GM12872 (cell line): Measurements from ENCODE around the gene ADAM30.

ENCODE experiments used
- CTCF ChIP-seq: IDR thresholded peaks from 3 replicates; pipeline ENCODE4 v1.5.1; 2011; ENCODE audit warnings: low read depth, mild to moderate bottlenecking, low read length, moderate library complexity; ENCODE audit not compliant: insufficient read depth

Gene ADAM30

GRCh38 chr1:119915517-119915916 lies 19.2 kb upstream of the ADAM30 start:
- no peak for TF ChIP-seq CTCF

- TF ChIP-seq CTCF = no peak
Observed at GRCh38 chr1:119914071-119914470, 17.8 kb upstream of the ADAM30 start.

- TF ChIP-seq CTCF = no peak
Observed at GRCh38 chr1:119912963-119913362, 16.6 kb upstream of the ADAM30 start.

GRCh38 chr1:119911775-119912174 lies 15.5 kb upstream of the ADAM30 start:
- no peak for TF ChIP-seq CTCF

GRCh38 chr1:119910618-119911017 lies 14.3 kb upstream of the ADAM30 start:
- no peak for TF ChIP-seq CTCF

- no peak for TF ChIP-seq CTCF
Observed at GRCh38 chr1:119909890-119910596, 13.7 kb upstream of the ADAM30 start.

GRCh38 chr1:119908661-119909060 lies 12.3 kb upstream of the ADAM30 start:
- no peak for TF ChIP-seq CTCF
